Prostate gland (tissue), 2 donors: ENCODE data around the gene NEDD4L.

Experiments
- CTCF ChIP-seq, 4 experiments: fragments of 200-600 bp in 2 of 4; fragments of 450-650 bp in 2 of 4; sonication (generic) in 2 of 4; IDR thresholded peaks; 1 replicate in 3 of 4; 2 replicates in 1 of 4; pipeline ENCODE4 v1.5.1; 2016 to 2019; ENCODE audit warnings: antibody characterized with exemption in 4 of 4, mild to moderate bottlenecking in 2 of 4, moderate library complexity in 2 of 4
- POLR2A ChIP-seq: fragments of 450-650 bp; IDR thresholded peaks from one replicate; pipeline ENCODE4 v1.6.1; 2016; ENCODE audit warnings: antibody characterized with exemption, mild to moderate bottlenecking
- POLR2AphosphoS5 ChIP-seq: sonication (generic); formaldehyde crosslinking; IDR thresholded peaks from one replicate; pipeline ENCODE4 v1.6.1; 2017; ENCODE audit warnings: antibody characterized with exemption

- TF ChIP-seq CTCF (IDR thresholded peaks at IDR 0.05) (no peak), POLR2A (no peak), POLR2AphosphoS5 (no peak)
Measured at GRCh38 chr18:58028109-58028784, 15.8 kb upstream of the NEDD4L start.
